ENCODE data around the gene ECT2.

GRCh38 chr3:172804323-172804722 is 53.8 kb downstream of the ECT2 start:
- no peak for TF ChIP-seq POLR2A (IDR thresholded peaks at IDR 0.05)
- no peak for TF ChIP-seq CTCF (IDR thresholded peaks at IDR 0.05)
